PFSK-1 (cell line): ENCODE measurements around the gene CD247.

ENCODE experiments used
- FOXP2 ChIP-seq: optimal IDR thresholded peaks from 2 replicates; pipeline ENCODE3; 2011; ENCODE audit warnings: borderline replicate concordance, control low read depth, inconsistent platforms; ENCODE audit not compliant: insufficient read depth; ENCODE audit errors: extremely low read length, extremely low read depth
- POLR2AphosphoS5 ChIP-seq: IDR thresholded peaks from 2 replicates; pipeline ENCODE4 v1.6.1; 2012; ENCODE audit warnings: low read depth, mild to moderate bottlenecking, control low read depth, low read length, moderate library complexity
- SIN3A ChIP-seq: IDR thresholded peaks from 2 replicates; pipeline ENCODE4 v1.6.1; 2012; ENCODE audit warnings: mild to moderate bottlenecking, low read length, moderate library complexity, borderline replicate concordance; ENCODE audit not compliant: insufficient read depth
- TAF1 ChIP-seq: IDR thresholded peaks from 2 replicates; pipeline ENCODE4 v1.6.1; 2012; ENCODE audit warnings: low read length, control low read depth, borderline replicate concordance; ENCODE audit not compliant: insufficient read depth
- TF ChIP-seq, protein P1 (sequence below), 2 experiments: IDR thresholded peaks; 2 replicates each; pipeline versions ENCODE4 v1.6.1 to v1.8.0; 2011 to 2012; ENCODE audit warnings: low read depth in 2 of 2, low read length in 2 of 2, control low read depth in 1 of 2, inconsistent platforms in 1 of 2, mild to moderate bottlenecking in 1 of 2, moderate library complexity in 1 of 2; ENCODE audit not compliant: insufficient read depth in 1 of 2

CD247 gene

GRCh38 chr1:167476061-167476460 is 42.3 kb downstream of the CD247 start:
- TF ChIP-seq POLR2AphosphoS5 (no peak), FOXP2 (no peak), SIN3A (no peak), TAF1 (no peak)
- TF ChIP-seq, protein P1, sequence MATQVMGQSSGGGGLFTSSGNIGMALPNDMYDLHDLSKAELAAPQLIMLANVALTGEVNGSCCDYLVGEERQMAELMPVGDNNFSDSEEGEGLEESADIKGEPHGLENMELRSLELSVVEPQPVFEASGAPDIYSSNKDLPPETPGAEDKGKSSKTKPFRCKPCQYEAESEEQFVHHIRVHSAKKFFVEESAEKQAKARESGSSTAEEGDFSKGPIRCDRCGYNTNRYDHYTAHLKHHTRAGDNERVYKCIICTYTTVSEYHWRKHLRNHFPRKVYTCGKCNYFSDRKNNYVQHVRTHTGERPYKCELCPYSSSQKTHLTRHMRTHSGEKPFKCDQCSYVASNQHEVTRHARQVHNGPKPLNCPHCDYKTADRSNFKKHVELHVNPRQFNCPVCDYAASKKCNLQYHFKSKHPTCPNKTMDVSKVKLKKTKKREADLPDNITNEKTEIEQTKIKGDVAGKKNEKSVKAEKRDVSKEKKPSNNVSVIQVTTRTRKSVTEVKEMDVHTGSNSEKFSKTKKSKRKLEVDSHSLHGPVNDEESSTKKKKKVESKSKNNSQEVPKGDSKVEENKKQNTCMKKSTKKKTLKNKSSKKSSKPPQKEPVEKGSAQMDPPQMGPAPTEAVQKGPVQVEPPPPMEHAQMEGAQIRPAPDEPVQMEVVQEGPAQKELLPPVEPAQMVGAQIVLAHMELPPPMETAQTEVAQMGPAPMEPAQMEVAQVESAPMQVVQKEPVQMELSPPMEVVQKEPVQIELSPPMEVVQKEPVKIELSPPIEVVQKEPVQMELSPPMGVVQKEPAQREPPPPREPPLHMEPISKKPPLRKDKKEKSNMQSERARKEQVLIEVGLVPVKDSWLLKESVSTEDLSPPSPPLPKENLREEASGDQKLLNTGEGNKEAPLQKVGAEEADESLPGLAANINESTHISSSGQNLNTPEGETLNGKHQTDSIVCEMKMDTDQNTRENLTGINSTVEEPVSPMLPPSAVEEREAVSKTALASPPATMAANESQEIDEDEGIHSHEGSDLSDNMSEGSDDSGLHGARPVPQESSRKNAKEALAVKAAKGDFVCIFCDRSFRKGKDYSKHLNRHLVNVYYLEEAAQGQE (IDR thresholded peaks at IDR 0.05; ENCODE audit: insufficient read depth in 1 of 2, low read depth in 2 of 2, low read length in 2 of 2): no peak

DNA sequence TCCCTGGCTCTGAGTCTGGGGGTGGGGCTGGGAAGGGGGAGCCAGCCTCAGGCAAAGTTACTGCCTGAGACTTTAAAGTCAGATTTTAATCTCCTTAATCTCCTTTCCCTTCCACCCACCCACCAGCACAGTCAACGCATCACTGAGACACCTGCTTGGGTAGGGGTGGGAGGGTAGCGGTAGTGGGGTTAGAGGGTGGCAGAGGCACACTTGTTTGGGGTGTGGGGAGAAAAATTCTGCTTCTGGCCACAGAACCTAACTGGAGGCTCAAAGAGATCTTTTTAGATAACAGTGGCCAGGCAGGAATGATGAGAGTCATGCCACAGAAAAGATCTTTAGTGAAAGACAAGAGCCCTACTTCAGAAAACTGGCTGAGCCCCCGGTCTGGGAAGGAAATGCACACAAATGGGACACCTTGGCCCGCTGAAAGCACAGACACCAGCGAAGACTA is 44.1 kb downstream of the CD247 start:
- no peak for TF ChIP-seq FOXP2
- TF ChIP-seq, protein P1 (IDR thresholded peaks at IDR 0.05; ENCODE audit: insufficient read depth in 1 of 2, low read depth in 2 of 2, low read length in 2 of 2): no peak
- TF ChIP-seq POLR2AphosphoS5: no peak
- TF ChIP-seq SIN3A: no peak
- no peak for TF ChIP-seq TAF1

GRCh38 chr1:167473761-167474160 is 44.6 kb downstream of the CD247 start:
- TF ChIP-seq POLR2AphosphoS5 (no peak), SIN3A (no peak), TAF1 (no peak), FOXP2 (no peak)
- TF ChIP-seq, protein P1 (IDR thresholded peaks at IDR 0.05; ENCODE audit: insufficient read depth in 1 of 2, low read depth in 2 of 2, low read length in 2 of 2): no peak

DNA sequence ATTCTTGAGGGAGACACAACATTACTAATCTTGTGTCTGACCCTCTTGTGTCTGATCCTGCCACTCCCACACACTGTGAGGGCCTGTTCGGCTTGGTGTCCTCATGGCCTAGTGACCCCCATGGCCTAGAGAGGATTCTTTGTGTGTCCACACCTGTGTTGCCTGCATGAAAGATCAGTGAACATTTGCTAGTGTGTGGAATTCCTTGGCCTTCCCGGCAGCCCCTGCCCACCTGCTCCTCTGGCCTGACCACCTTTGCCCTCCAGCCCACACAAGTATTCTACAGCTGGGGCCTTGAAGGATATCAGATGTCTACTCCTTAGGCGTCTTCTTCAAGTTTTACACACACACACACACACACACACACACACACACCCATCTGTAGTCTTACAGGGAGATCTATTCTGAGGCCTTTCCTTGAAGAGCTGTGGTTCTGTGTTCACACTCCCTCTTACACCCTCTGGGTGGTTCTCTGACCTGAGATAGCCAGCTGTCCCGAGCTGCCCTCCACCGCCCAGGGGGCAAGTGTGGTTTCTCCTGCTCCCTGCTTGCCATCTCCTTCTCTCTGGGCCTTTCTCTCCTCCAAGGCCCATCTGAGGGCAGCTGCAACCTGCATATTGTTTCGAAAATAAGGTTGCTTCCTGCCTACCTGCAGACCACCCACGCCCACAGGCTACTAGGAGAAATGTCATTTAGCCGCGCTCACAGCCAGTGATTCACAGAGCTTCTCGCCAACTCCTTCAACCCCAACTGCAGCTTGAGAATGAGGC is 45.4 kb downstream of the CD247 start:
- TF ChIP-seq TAF1 (no peak), SIN3A (no peak), FOXP2 (no peak), POLR2AphosphoS5 (no peak)
- TF ChIP-seq, protein P1 (IDR thresholded peaks at IDR 0.05; ENCODE audit: insufficient read depth in 1 of 2, low read depth in 2 of 2, low read length in 2 of 2): no peak

- TF ChIP-seq, protein P1 (IDR thresholded peaks at IDR 0.05; ENCODE audit: insufficient read depth in 1 of 2, low read depth in 2 of 2, low read length in 2 of 2): no peak
- TF ChIP-seq FOXP2 (no peak), TAF1 (no peak), POLR2AphosphoS5 (no peak), SIN3A (no peak)
These were observed 46.8 kb downstream of the CD247 start for GRCh38 chr1:167471568-167471967.
